Mucosa of rectum (tissue), 2 donors: ENCODE data around the gene NFIB.

Source experiments
- H3K27ac ChIP-seq, 2 donors: one replicate each; pipeline ENCODE4 v1.7.0; 2013; ENCODE audit warnings: inconsistent platforms in 2 of 2, low read depth in 2 of 2, low read length in 2 of 2
- H3K27me3 ChIP-seq, 2 donors: one replicate each; pipeline ENCODE4 v1.7.0; 2013; ENCODE audit warnings: low read length in 2 of 2; ENCODE audit not compliant: control insufficient read depth in 2 of 2, insufficient read depth in 2 of 2
- H3K36me3 ChIP-seq, 2 donors: one replicate each; pipeline ENCODE4 v1.7.0; 2013; ENCODE audit warnings: low read length in 2 of 2; ENCODE audit not compliant: control insufficient read depth in 2 of 2, insufficient read depth in 2 of 2
- H3K4me1 ChIP-seq, 2 donors: one replicate each; pipeline ENCODE4 v1.7.0; 2013; ENCODE audit warnings: low read length in 2 of 2, mild to moderate bottlenecking in 1 of 2; ENCODE audit not compliant: control insufficient read depth in 2 of 2, insufficient read depth in 2 of 2
- H3K4me3 ChIP-seq, 2 donors: one replicate each; pipeline ENCODE4 v1.7.0; 2013; ENCODE audit warnings: low read length in 2 of 2
- H3K9ac ChIP-seq, 2 donors: one replicate each; pipeline ENCODE4 v1.7.0; 2013; ENCODE audit warnings: low read length in 2 of 2, low read depth in 1 of 2, mild to moderate bottlenecking in 1 of 2
- H3K9me3 ChIP-seq, 2 donors: one replicate each; pipeline ENCODE4 v1.7.0; 2013; ENCODE audit warnings: low read length in 2 of 2; ENCODE audit not compliant: control insufficient read depth in 2 of 2
- donor health status: healthy.
- donor health status: Normal muscosa, but diverticular disease.

The NFIB gene

DNA sequence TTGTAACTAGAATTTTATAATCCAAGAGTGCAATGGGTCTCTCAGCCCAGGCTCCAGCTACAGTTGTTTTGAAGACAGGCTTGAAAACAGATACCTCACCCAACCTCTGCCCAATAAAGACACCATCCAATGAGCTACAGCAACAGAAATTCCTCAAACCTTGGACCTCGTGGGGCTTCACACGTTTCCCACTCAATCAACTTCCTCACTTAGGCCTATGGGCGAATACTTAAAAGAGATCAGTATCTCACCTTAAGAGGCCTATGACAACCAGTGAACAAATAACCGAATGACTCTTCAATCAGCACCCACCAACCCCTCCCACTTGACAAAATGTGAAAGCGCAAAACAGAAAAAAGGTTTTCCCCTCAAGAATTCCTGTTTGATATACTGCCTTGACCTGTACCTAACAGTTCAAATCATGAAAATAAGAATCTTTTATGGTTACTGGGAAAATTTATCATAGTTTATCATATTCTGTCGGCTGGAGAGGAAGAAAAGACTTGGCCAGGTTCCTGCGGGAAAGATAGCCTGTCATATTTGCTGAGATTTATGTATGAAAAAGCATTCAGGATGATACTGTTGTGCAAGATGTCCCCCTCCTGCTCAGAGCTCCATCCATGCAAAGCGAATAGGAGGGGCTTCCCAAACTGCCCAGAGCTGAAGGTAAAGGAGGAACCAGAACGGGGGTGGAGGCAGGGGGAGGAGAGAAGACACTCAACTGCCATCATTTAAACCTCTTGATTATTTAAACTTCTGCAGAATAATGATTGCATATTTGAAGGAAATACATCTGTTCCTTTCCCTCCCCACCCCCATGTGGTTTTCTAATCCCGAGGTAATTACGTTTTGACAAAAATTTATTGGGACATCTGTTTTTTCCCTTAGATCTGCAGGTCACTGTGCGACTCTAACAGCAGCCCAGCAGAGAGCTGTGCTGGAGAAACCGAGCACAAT lies 256.3 kb downstream of the NFIB start:
- Histone ChIP-seq H3K27ac (no peak overlapping the region), H3K27me3 (no peaks in the 10 kb centered on the region), H3K4me3 (no peak overlapping the region), H3K36me3 (no peaks in the 10 kb centered on the region), H3K4me1 (no peaks in the 10 kb centered on the region), H3K9ac (no peak overlapping the region), H3K9me3 (no peaks in the 10 kb centered on the region)

DNA sequence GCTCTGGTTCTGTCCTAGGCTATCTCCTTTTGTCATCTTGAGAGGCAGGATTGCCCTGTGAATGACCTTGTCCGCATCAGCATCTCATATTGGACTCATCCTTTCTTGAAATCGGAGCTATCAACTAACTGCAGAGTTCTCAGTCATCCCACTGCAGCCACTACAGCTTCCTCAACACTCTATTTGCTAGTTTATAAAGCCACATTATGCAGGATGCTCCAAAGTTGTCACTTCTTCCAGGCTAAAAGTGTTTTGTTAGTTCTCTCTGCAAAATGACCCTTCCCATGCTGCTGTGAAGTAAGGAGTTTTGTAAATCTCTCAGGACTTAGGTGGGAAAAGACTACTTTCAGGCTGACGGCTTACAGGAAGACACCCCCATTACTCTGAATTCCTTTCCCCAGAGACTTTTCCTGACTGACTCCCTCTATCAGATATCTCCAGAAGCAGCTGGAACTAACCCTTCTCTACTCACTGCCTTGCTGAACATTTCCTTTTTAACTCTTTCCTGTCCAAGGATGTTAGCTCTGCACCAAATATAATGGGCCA lies 257.6 kb downstream of the NFIB start:
- Histone ChIP-seq H3K4me3 (no peak overlapping the region), H3K27me3 (no peaks in the 10 kb centered on the region), H3K4me1 (no peaks in the 10 kb centered on the region), H3K9me3 (no peaks in the 10 kb centered on the region), H3K9ac (no peak overlapping the region), H3K36me3 (no peaks in the 10 kb centered on the region), H3K27ac (no peak overlapping the region)

DNA sequence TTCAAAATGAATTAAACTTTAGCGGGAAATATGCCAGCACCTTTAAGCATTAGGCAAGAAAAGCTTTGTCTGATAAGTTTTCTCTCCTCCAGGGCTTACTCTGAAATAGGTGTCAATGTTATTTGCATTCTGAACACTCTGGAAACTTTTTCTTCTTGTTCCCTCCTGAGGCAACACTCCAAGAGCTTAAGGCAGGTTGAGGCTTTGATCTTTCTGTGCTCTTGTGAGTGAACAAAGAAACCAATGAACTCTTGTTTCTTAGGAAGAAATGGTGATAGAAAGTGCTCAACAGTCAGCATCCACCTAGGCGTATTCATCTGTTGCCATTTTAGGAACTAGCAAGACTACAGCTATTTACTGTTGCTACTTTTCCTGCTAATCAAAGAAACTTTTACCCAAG lies 259.8 kb downstream of the NFIB start:
- Histone ChIP-seq H3K27ac (no peak overlapping the region), H3K4me1 (no peaks in the 10 kb centered on the region), H3K9ac (no peak overlapping the region), H3K4me3 (no peak overlapping the region), H3K9me3 (no peaks in the 10 kb centered on the region), H3K27me3 (no peaks in the 10 kb centered on the region), H3K36me3 (no peaks in the 10 kb centered on the region)

- H3K9me3 ChIP-seq, result no peaks in the 10 kb centered on the region
- no peaks in the 10 kb centered on the region for H3K36me3 ChIP-seq
- H3K4me3 ChIP-seq, result no peak overlapping the region
- H3K27me3 ChIP-seq, result no peaks in the 10 kb centered on the region
- no peak overlapping the region for H3K27ac ChIP-seq
- no peaks in the 10 kb centered on the region for H3K4me1 ChIP-seq
- H3K9ac ChIP-seq, result no peak overlapping the region
Measured at GRCh38 chr9:14052359-14052758, 261.6 kb downstream of the NFIB start.

GRCh38 chr9:14051419-14051818 lies 262.5 kb downstream of the NFIB start:
- no peaks in the 10 kb centered on the region for H3K27me3 ChIP-seq
- no peak overlapping the region for H3K4me3 ChIP-seq
- H3K27ac ChIP-seq, result no peak overlapping the region
- H3K9ac ChIP-seq, result no peak overlapping the region
- no peaks in the 10 kb centered on the region for H3K36me3 ChIP-seq
- H3K4me1 ChIP-seq, result no peaks in the 10 kb centered on the region
- no peaks in the 10 kb centered on the region for H3K9me3 ChIP-seq

GRCh38 chr9:14043483-14043882 lies 270.5 kb downstream of the NFIB start:
- no peak overlapping the region for H3K4me3 ChIP-seq
- H3K27ac ChIP-seq, result no peak overlapping the region
- H3K27me3 ChIP-seq, result no peaks in the 10 kb centered on the region
- H3K9ac ChIP-seq, result no peak overlapping the region
- H3K36me3 ChIP-seq, result no peaks in the 10 kb centered on the region
- no peaks in the 10 kb centered on the region for H3K9me3 ChIP-seq
- no peaks in the 10 kb centered on the region for H3K4me1 ChIP-seq

DNA sequence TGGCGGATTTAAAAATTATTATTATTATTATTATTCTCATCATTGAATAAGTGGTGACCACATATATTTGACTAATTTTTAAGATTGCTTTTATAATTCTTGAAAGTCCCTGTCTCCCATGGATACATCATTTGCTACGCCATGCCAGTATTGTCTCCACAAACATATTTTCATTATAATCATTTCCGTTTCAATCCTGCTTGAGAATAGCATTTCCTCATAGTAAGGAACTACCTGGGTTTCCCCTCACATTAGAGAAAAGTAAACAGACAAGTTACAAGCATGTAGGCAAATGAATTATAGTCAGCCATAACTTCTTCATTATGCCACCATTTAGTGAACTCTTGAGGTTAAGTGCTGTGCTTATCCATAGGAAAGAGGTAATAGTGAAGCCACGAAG lies 276.6 kb downstream of the NFIB start:
- Histone ChIP-seq H3K9me3 (no peaks in the 10 kb centered on the region), H3K4me1 (no peaks in the 10 kb centered on the region), H3K36me3 (no peaks in the 10 kb centered on the region), H3K9ac (no peak overlapping the region), H3K27ac (no peak overlapping the region), H3K4me3 (no peak overlapping the region), H3K27me3 (no peaks in the 10 kb centered on the region)

- Histone ChIP-seq H3K36me3 (no peaks in the 10 kb centered on the region), H3K27ac (no peak overlapping the region), H3K4me3 (no peak overlapping the region), H3K4me1 (peaks cover 0 to 1% of the 10 kb centered on the region in 2 donors), H3K27me3 (no peaks in the 10 kb centered on the region), H3K9me3 (no peaks in the 10 kb centered on the region), H3K9ac (no peak overlapping the region)
Measured at GRCh38 chr9:14033067-14033466, 280.9 kb downstream of the NFIB start.
